AG20443 (cell line): ENCODE measurements around the gene HMOX1.
"Not testable (repeated sequence)": the region's sequence is repeated elsewhere in the genome, so short reads cannot be mapped to it uniquely, and the experiment has no call there.

Experiments
- DNase-seq: peaks from one replicate; pipeline ENCODE4 v3.0.0; 2012; ENCODE audit warnings: low spot score, mixed read lengths

The HMOX1 gene

GRCh38 chr22:35350539-35351503 is 30.1 kb upstream of the HMOX1 start:
- peak; percentile 96 for DNase-seq

- DNase-seq: peak; percentile 70
These were observed 28.4 kb upstream of the HMOX1 start for GRCh38 chr22:35352214-35353111.

- DNase-seq: no peak
These were observed 27.6 kb upstream of the HMOX1 start for GRCh38 chr22:35353318-35353717.

DNA sequence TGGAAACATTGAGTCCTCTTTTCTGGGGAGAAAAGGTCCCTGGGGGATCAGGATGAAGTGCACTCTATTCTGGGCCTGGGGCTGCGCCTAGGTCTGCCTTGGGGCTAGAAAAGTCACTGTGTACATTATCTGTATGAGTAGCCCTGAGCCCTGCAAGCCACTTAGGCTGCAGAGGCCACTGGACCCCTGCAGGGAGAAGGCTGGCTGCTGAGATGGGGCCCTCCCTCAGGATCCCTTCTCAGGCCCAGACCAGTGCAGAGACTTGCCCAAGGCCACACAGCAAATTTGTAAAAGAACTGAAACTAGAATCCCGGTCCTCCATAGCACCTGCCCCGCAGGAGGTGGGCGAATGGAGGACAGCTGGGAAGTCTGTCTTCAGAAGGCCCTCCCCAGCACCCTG is 26.8 kb upstream of the HMOX1 start:
- DNase-seq: no peak

DNA sequence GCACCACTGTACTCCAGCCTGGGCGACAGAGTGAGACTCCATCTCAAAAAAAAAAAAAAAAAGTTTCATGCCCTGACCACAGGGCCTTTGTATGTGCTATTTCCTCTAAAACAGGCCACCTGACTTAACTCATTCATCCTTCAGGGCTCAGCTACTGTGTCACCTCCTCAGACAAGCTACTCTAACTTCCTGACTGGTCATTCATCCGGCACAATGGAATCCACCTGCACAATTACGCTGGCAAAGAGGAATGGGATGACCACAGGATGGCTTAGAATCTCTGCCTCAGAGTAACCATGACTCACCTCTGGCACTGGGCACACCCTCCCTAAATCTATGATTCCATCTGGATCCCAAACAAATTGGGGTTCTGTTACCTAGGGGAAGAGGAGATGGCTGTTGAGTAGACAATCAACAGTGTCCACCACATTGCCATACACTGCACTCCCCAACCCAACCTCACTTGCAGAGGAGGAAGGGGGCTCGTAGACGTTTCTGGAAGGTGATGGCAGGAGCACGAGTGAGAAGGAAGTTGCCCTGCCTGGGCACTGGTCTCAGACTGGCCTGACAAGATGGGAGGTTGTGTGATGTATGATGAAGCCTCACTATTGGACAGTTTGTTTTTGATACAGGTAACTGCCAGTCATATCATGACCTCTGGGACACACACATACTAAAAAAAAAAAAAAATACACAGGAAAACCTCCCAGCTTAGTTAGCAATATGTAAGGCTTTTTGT is 22.8 kb upstream of the HMOX1 start:
- DNase-seq: peak; percentile 45

GRCh38 chr22:35359380-35360065 is 21.4 kb upstream of the HMOX1 start:
- DNase-seq: no peak

DNA sequence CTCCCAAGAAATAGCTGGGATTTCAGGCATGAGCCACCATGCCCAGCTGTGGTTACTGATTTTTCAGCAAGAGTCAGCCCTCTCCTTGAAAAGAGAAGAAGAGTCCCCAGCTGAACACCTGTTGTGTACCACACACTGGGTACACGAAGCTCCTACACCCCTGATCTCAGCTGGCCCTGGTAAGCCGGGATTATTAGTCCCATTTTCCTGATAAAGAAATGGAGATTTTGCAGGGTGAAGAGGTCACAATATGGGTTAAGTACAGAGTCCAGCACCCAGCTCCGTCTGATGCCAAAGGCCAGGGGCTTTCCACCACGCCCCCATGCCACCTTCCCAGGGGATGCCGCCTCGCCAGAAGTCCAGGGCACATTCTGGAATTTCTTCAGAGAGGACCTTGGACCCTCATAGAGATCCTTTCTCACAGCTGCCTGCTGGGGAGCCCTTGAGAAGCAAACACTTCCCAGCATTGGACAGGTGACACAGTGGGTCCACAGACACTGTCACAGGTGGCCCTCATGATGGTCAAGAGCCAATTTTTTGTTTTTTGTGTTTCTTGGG is 19.8 kb upstream of the HMOX1 start:
- DNase-seq: no peak

DNA sequence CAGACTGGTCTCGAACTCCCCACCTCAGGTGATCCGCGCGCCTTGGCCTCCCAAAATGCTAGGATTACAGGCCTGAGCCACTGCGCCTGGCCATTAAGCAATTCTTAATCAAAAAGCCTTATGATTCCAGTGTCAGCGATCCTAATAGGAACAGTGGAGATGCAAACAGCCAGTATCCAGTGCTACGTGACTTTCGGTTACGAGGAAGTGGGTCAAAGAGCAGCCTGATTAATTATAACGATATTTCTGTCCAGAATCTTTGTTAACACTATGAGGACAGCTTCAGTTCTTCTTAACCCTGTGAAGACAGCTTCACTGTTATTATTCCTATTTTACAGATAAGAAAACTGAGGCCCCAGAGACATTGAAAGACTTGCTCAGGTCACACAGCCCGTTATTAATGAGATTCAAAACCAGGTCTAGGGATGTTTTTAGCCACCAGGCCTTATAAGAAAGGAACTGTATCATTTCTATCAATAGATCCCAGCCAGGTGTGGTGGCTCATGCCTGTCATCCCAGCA is 17.3 kb upstream of the HMOX1 start:
- no peak for DNase-seq

DNA sequence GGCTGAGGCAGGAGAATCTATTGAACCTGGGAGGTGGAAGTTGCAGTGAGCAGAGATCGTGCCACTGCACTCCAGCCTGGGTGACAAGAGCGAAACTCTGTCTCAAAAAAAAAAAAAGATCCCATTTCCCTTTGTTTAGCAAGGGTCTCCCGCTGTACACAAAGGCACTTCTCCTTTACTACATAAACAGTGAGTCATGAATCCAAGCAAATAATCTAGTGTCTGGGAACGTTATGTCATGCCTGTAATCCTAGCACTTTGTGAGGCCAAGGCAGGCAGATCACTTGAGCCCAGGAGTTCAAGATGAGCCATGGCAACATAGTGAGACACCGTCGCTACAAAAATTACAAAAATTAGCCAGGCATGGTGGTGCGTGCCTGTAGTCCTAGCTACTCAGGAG is 16.7 kb upstream of the HMOX1 start:
- DNase-seq: not testable (repeated sequence)

DNA sequence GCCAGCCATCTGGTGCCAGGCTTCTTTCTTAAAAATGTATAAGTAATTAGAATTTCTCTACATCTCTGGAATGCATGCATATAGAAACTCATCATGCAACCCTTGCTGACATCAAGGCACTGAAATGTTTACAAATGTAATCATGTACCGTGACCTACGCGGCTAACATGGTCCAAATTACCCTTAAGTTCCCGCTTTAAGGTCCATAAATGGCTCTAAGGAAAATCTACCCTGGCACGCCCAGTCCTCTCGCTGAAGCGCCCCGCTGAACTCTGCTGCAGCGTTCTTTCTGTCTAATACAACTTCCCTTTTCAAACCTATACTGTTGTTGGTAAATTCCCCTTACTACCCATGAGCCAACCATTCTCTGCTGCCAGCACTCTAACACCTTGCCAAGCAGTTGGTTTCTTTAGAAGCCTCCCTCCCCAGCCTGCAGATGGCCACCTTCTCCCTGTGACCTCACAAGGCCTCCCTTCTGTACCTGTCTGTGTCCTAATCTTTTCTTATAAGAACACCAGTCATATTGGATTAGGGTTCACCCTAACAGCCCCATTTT is 13.5 kb upstream of the HMOX1 start:
- DNase-seq: no peak

GRCh38 chr22:35368386-35368785 is 12.5 kb upstream of the HMOX1 start:
- DNase-seq: no peak

DNA sequence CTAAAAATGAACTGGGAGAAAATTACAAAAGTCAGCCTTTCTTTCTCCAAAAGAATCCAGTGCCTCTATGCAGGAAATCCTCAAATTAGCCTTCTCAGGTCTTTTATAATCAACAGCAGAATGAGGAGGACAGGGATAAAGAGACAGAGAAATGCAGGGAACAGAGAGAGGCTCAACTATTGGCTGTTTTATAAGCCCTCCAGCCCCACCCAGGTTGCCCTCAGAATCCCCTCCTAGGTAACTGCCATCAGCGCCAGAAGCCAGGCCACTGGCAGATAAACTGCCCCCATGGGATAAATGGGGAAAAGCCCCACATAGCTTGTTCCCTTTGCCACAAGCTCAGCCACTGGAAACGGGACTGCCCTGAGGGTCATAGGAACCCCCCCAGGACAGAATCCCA is 10.9 kb upstream of the HMOX1 start:
- no peak for DNase-seq

DNA sequence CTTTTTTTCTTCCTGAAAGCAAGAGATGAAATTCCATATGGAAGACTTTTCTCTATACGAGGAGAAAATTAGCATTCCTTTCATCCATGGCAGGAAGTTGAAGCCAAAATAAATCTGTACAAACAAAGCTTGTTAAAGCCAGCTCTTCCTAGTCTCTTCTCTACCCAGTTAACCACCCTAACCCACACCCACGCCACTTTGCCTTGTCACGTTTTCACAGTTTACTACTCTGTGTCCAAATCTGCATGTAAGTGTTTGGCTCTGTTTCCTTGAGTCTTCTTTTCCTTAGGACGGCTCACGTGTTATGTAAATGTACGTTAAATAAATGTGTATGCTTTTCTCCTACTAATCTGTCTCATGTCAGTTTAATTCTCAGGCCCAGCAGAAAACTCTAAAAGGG is 7.1 kb upstream of the HMOX1 start:
- DNase-seq: no peak

GRCh38 chr22:35375031-35375430 is 5.9 kb upstream of the HMOX1 start:
- DNase-seq: no peak

DNA sequence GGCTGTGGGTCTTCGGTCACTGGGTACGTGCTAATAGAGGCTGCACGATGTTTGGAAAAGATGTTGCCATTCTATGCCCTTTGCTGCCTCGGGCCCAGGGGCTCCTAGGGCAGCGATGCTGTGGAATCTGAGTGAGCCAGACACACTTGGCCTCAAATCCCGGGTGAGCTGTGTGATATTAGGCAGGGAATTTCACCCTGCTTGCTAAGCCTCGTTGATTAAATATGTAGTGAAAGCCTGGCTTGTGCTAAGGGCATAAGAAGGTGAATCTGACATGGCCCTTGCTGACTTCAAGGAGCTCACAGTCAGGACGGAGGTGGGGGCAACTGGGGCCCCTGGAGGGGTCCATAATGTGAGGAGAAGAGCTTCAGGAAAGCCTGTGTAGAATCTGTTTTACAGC is 5.4 kb upstream of the HMOX1 start:
- no peak for DNase-seq

DNA sequence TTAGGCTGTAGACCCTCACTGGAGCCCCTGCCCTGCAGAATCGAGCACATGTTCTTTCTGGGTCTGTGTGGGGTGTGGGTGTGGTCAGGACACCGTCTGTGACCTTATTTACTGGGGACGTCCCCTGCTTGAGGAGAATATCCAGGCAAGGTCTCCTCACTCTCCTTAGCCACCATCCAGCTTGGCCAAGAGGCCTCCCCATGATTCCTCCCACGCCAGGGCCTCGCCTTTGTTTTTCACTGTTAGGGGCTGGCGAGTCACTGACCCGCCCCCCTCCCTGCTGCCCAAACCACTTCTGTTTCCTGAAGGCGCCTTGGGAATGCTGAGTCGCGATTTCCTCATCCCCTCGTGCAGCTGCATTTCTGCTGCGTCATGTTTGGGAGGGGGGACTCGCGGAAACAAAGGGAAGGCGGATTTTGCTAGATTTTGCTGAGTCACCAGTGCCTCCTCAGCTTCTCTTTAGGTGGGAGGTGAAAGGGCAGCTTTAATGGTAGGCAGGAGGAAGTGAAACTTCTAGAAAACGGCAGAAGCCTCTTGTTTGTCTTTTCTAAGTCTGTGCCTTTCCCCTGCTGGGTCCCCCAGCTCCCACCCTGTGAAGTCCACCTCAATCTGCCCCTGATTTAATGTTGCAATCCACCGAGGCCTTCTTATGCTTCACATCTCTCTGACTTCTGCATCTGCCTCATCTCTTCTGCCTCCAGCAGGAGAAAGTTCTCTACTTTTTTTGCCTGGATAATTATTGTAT is 4.0 kb upstream of the HMOX1 start:
- peak; percentile 94 for DNase-seq

DNA sequence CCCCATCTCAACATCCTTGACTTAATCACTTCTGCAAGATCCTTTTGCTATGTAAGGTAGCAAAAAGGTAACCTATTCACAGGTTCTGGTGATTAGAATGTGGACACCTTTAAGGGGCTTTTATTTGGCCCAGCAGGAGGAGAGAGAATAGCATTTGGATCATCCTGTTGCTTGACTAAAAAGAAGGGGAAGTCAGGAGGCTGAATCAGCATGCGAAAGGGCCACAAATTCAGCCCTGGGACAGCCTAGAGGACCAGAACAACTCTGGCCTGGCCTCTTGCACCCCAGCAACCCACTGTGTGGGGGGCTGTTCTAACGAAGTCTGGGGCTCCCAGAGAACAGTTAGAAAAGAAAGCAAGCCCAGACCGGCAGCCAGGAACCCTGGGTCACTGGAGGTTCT is 3.2 kb upstream of the HMOX1 start:
- no peak for DNase-seq

DNA sequence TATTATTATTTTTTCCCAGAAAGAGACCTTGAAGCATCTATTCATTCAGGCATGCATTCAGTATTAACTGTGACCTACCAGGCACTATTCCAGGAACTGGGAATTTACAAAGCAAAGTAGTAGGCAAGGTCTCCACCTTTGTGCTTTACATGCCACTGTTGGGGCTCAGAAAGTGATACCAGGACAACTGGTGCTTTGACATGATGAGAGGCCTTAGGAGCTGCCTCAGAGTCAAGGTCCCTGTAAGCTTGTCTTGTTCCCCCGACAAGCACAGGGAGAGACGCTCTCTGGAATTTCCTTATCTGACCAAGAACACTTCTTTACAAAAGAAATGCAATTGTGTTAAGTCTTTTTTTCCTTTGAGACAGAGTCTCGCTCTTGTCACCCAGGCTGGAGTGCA is 2.3 kb upstream of the HMOX1 start:
- DNase-seq: no peak

DNA sequence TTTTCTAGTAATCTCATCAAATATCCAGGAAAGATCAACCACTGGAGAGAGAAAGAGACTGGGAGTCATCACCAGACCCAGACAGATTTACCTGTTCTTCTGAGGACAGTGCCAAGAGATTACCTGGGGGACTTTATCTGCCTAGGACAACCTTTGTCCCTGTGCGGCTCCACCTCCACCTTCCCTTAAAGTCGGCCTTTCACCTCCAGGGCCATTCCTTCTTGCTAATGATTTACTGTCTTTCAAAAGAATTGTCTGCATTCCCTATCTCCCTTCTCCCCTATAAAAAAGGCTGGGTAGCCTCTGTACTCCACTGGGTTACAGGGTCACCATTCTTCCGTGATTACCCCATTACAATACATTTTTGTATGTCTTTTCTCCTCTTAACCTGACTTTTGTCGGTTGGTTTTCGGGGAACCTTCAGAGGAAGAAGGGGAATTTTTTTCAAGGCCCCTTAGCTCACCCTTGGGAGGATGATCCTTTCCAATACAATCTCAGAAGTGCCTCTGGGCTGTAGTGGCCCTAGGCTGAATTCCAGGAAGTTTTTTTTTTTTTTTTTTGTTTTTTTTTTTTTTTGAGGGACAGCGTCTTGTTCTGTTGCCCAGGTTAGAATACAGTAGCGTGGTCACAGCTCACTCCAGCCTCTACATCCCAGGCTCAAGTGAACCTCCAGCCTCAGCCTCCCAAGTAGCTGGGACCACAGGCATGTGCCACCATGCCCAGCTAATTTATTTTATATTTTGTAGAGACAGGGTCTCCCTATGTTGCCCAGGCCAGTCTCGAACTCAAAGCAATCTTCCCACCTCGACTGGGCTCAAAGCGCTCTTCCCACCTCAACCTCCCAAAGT is 1.5 kb upstream of the HMOX1 start:
- DNase-seq: no peak
